ENCODE measurements around the gene TRERF1. TPM values are rescaled to one million over a fixed set of nuclear protein-coding genes. Genes with fewer than 3 reads are reported as not detected.

TRERF1 gene
- total RNA-seq, 1 experiment from 2014 or later = 22.3 TPM

- TF ChIP-seq AR (CRISPR knock-in tag; IDR thresholded peaks at IDR 0.05) (no peak), ZNF416 (CRISPR knock-in tag; IDR thresholded peaks at IDR 0.05) (no peak), E2F4 (CRISPR knock-in tag; IDR thresholded peaks at IDR 0.05; ENCODE audit: borderline replicate concordance, low read depth) (no peak)
Measured at GRCh38 chr6:42374018-42374669, 77.6 kb downstream of the TRERF1 start (continued).

GRCh38 chr6:42372699-42373098 lies 79.0 kb downstream of the TRERF1 start:
- no peaks in the 10 kb centered on the region for H3K9me3 Mint-ChIP-seq
- H3K27ac Mint-ChIP-seq = no peak overlapping the region
- H3K27me3 Mint-ChIP-seq (ENCODE audit: low read depth) = no peaks in the 10 kb centered on the region
- peaks cover 27% of the 10 kb centered on the region for H3K4me1 Mint-ChIP-seq
- DNase-seq (ENCODE audit: low spot score) = no peak
- TF ChIP-seq ZBTB21 (CRISPR knock-in tag; IDR thresholded peaks at IDR 0.05; ENCODE audit: borderline replicate concordance) (no peak), IRF2 (CRISPR knock-in tag; IDR thresholded peaks at IDR 0.05; ENCODE audit: borderline replicate concordance, low read depth) (no peak), USF1 (CRISPR knock-in tag; IDR thresholded peaks at IDR 0.05) (no peak), ZNF425 (CRISPR knock-in tag; conservative IDR thresholded peaks at IDR 0.05) (no peak), E2F1 (CRISPR knock-in tag; IDR thresholded peaks at IDR 0.05) (no peak), NR1H2 (CRISPR knock-in tag; IDR thresholded peaks at IDR 0.05) (no peak)
- CTCF ChIA-PET = interaction anchor here (1.5 kb wide), 1 partner anchor 175 kb away, joined by 4 read pairs; no protein-coding TSS in a partner anchor
- H3K4me3 Mint-ChIP-seq = no peak overlapping the region
- ATAC-seq = no peak
- H3K36me3 Mint-ChIP-seq = no peaks in the 10 kb centered on the region
- POLR2A ChIA-PET = no interaction called here

GRCh38 chr6:42370323-42370985 lies 81.3 kb downstream of the TRERF1 start:
- CTCF ChIA-PET = no interaction called here
- POLR2A ChIA-PET = no interaction called here
- Mint-ChIP-seq H3K9me3 (no peaks in the 10 kb centered on the region), H3K36me3 (no peaks in the 10 kb centered on the region), H3K4me3 (no peak overlapping the region), H3K27me3 (ENCODE audit: low read depth) (no peaks in the 10 kb centered on the region), H3K4me1 (peaks cover 27% of the 10 kb centered on the region), H3K27ac (no peak overlapping the region; the same call in 1 of the 2 replicates)
- TF ChIP-seq JAZF1 (CRISPR knock-in tag; IDR thresholded peaks at IDR 0.05) = no peak
- peak; percentile 88 for TF ChIP-seq ZNF121 (CRISPR knock-in tag; IDR thresholded peaks at IDR 0.05)
- ATAC-seq = no peak
- DNase-seq (ENCODE audit: low spot score) = no peak

Data from WTC11 (cell line).